CD4-positive, alpha-beta T cell treated with Interleukin-4 for 4 hours (primary cell): ENCODE data around the gene SELENOK.
"Not testable (repeated sequence)": the region's sequence is repeated elsewhere in the genome, so short reads cannot be mapped to it uniquely, and the experiment has no call there.

Source experiments
- DNase-seq: peaks from one replicate; pipeline ENCODE4 v3.0.0-alpha.2; 2020

SELENOK gene

DNA sequence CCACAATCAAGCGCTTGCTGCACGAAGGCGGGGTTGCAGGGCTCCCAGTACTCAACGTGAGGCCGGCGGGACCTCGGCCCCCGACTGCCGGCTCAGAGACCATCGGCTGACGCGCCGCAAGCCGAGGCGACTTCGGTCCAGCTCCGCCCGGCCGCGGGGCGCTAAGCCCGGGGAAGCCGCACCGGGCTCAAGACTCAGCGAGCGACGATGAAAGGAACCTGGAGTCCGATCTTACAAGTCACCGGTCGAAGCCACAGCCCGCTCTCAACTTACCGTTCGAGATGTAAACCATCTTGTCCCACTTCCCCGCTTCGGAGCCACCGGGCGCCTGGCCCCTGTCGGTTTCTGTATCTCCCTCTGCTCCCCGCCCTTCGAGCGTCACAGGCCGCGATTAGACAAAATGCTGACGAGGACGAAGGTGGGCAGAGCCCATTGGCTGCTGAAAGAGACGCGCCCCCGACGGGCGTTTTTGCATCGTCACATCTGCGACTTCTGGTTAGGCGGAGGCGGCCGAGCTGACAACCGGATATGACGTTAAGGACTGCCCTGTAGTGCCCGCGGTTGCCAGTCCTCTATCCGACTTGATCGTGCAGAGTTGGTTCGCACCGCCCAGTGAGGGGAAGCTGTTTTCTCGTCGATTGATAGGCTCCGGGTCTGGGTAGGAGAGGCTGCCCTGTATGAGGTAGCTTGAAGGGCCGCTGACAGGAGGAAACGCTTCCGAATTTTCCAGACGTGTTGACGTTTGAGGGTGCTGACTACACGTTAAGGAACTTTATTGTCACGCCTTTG lies at the start of gene SELENOK:
Gene SELENOK (minus strand): TSS at position 363 of the 789 bp plus-strand sequence.
- peak; percentile 99 for DNase-seq

- no peak for DNase-seq
These were observed 49.5 kb upstream of the SELENOK start for GRCh38 chr3:53941184-53941583.

DNA sequence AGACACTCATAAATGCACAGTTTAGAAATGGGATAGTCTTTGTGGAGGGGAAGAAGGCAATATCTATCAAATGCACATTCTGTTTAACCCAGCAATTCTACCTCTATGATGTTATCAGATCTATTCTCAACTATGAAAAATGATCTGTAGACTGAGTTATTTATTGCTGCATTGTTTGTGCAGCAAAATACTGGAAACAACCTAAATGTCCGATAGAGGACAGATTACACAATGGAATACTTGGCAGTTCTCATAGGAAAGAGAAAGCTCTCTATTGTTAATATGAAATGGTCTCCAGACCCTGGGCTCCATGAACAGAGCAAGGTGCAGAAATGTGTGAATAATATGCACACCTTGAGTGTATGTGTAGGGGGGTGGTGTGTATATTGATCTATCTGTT lies 49.0 kb upstream of the SELENOK start:
- no peak for DNase-seq

GRCh38 chr3:53939813-53940212 lies 48.2 kb upstream of the SELENOK start:
- DNase-seq = no peak

GRCh38 chr3:53939086-53939582 lies 47.5 kb upstream of the SELENOK start:
- no peak for DNase-seq

DNA sequence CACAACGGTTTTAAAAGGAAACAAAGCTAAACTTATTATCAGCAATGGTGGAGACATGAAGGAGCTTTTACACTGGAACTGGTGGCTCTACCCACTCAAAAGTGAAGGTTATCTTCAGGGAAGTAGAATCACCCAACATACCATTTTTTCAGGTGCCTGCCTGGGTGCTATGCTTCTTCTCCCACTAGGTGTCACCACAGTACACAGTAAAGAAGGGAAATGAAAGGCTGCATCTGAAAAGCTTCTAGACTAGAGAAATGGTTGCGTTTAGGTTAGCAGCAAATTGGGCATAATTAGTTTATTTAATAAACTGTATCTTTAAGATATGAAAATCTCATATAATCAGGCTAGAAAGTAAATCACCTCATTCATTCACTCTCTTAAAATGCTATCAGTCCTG lies 47.0 kb upstream of the SELENOK start:
- DNase-seq = peak; percentile 37

DNA sequence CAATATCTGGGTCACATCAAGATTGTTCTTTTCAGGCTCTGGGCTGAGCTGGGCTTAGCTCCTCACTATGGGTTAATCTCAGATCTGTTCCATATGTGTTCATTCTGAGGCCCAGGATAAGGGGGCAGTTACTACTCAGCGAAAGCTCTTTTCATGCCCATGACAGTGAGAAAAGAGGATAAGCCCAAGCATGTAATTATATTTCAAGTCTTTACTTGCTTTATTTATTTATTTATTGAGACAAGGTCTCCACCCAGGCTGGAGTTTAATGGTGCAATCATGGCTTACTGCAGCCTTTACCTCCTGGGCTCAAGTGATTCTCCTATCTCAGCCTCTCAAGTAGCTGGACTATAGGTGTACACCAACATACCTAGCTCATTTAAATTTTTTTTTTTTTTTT lies 44.7 kb upstream of the SELENOK start:
- no peak for DNase-seq

- DNase-seq = no peak
These were observed 43.7 kb upstream of the SELENOK start for GRCh38 chr3:53935283-53935901.

GRCh38 chr3:53927208-53927872 lies 35.7 kb upstream of the SELENOK start:
- DNase-seq = not testable (repeated sequence)

DNA sequence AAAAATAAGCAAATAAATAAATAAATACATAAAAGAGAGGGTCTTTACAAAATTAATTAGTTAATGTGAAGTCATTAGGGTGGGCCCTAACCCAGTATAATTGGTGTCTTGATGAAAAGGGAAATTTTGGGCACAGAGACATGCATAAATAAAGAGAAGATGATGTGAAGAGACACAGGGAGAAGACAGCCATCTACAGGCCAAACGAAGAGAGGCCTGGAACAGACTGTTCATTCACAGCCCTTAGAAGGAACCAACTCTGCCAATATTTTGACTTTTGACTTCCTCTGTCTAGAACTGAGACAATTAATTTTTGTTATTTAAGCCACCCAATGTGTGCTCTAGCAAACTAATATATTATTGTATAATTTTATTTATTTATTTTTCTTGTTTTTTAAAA lies 29.6 kb upstream of the SELENOK start:
- DNase-seq = no peak

- no peak for DNase-seq
These were observed 28.1 kb upstream of the SELENOK start for GRCh38 chr3:53919741-53920140.

DNA sequence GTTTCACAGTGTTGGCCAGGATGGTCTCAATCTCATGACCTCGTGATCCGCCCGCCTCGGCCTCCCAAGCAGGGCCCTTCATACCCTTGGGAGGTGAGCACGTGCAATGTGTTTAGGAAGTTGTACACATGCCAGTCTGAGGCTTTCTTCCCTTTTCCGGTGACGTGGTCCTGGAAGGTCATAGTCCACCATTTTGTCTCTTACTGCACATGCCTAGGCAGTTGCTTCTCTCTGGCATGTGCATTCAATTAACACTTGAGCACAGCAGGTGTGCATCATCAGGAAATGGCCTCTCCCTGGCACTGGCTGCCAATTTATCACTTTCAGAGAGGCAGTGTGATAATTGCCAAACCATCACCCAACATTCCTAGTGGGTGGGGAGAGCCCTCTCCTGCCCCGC lies 21.7 kb upstream of the SELENOK start:
- DNase-seq = no peak

DNA sequence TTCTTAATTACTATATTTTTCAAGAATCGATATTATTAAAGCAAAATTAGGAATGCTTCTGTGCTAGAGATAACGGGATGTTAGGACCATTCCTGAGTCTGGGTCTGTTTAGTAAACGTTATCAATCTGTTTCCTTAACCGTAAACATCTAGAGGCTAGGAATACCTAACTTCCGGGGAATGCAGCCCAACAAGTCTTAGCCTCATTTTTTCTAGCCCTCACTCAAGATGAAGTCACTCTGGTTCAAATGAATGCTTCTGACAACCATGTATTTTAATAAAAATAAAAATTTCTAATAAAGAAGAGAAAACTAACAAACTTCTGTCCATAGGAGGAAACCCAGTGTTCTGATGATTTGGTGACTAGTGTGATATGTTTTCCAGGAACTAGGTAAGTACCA lies 11.1 kb upstream of the SELENOK start:
- DNase-seq = no peak

DNA sequence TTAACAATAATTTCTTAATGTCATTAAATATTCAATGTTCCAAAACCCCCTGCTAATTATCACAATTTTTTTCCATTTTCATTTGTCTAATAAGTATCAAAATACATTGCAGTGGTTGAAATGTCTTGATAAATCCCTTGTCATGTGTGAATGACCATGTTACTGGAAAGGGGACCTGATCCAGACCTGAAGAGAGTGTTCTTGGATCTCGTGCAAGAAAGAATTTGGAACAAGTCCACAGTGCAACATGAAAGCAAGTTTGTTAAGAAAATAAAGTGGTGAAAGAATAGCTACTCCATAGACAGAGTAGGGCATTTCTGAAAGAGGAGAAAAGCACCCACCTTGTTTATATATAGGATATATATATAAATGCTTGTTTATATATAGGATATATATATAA lies 10.4 kb upstream of the SELENOK start:
- no peak for DNase-seq

DNA sequence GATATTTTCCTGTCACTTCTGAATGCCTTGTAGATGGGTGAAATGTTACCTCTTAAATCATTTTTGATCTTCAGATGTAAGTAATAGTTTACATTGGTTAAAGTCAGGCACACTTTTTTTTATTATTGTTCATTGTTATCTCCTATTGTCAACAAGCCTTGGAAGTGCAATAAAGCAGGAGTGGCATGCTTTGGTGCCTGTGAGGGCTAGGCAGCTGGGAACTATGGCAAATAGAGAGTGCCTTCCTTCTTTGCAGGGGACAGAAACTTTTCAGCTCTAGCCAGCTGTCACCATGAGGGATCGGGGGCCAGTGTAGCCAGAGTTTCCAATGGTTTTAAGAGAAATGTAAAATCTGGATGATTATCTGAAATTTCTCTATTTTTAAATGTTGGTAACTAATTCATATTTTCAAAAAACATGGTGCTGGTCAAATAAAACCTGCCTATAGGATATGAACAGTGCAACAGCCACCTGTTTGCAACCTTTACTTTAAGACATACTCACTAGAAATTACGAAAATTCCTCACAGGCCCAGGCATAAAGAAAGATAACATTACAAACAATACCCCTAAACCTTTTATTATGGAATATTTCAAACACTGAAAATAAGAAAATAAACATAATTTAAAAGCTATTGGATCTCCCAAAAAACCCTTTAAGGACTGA lies 9.1 kb upstream of the SELENOK start:
- no peak for DNase-seq

DNA sequence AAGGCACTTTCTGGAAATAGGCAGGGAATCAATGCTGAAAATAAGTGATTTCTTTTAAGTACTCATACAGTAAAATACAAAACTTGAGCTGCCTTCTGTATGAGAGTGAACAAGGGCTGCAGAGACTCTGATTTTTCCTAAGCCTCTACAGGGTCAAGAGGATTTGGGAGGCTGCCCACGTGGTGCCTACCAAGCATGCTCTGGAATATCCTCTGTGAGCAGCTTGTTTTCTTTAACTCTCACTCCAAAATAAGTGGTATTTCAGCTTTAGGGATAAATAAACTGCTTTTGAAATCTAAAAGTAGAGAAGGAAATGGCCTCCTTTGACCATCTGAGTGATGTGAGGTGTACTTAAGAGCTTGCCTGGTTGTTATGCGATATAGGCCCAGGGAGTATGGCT lies 8.1 kb upstream of the SELENOK start:
- no peak for DNase-seq

DNA sequence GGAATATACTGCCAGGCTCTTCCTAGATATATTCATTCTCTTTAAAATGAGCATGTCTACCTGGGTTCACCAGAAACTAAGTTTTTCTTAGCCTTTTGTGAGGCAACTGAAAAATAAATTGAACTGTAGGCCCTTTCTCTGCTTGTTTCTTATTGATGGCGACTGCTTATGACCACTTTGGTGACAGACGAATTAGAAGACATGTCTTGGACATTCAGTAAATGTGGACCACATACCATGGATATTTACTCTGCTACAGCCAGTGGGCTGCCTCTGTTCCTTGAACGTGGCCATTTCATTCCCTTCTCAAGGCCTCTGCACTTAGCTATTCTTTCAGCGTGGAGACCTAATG lies 603 bp upstream of the SELENOK start:
- DNase-seq = no peak

DNA sequence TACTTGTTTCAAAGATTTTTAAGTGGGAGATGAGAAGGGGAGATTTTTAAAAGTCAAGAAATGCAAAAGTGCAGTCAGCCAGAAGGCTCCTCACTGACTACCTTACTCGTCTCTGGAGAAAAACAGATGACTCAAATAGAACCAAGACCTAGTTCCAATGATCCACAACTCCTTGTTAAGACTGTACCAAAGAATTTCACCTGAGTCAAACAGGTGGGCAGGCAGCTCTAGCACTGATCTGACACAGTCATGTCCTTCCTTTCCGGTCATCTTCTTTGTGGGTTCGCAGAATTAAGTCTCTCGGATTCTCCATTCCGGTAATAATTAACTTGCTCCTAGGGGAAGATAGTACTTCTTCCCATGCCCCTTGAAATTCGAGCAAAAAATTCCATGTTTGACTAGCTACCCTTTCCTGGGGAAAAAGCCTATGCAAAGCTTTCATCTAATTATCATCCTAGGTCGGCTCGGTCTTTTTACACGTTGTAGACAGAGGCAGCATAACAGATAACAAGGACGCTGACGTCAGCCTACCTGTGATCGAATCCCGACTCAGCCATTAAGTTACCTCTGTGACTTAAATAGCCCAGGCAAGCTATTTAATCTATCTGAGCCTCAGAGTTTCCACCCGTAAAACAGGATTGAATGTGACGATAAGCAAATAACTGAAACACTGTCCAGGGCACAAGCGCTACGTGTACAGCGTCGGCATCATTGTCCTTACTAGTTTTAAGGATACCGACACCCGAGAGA lies 758 bp downstream of the SELENOK start:
- peak; percentile 55 for DNase-seq

- DNase-seq = no peak
These were observed 3.4 kb downstream of the SELENOK start for GRCh38 chr3:53888232-53888631.

DNA sequence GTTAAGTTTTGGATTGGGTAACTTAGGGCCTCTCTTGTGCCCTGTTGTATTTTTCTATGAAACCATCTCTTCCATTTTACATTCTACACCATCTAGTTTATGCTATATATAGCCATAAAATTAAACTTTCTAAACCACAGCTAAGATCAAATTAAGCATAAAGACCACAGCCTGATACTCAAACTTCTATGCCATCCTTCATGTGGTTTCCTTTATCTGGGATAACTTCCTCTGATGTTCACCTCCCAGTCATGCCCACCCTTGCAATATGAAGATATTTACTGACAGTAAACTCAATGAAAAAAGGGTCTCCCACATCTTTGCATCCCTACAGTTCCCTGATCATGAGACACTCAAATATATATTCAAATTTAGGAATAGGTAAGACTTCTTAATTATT lies 4.2 kb downstream of the SELENOK start:
- no peak for DNase-seq

DNA sequence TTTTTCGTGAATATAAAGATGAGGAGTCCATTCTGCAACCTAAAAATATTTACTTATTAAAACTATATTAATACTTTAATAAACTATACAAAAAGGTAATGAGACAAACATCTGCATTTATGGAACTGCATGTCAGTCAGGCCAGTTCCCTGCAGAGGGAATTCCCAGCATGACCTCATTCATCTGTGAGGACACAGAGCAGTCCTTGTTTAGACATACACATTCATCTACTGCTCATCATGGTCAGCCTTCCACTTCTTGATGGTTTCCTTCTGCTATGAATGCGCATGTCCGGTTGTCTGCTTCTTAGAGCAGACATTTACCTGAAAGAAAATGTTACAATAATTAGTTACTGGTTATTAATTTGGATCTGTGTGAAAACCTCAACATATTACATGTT lies 6.4 kb downstream of the SELENOK start:
- DNase-seq = no peak

- no peak for DNase-seq
These were observed 7.0 kb downstream of the SELENOK start for GRCh38 chr3:53884623-53885022.

DNA sequence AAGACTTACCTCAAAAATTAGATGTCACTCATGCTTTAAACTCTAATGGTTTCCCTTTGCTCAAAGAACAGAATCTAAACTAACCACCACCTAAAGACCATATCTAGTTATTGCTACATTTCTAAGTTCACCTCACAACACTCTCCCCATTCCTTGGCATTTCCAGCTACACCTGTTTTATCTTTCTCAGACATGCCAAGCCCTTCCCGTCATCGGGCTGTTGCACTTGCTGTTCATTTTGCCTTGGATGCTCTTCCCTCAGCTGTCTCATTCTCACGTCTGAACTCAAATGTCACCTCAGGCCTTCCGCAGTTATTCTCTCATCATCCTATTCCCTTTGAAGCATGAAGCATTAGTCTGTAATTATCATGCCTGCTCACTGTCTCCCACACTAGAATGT lies 8.7 kb downstream of the SELENOK start:
- no peak for DNase-seq
